GM03348 (cell line): ENCODE measurements around the gene ZNF77.
A peak's percentile ranks its signal among the peaks of the same experiment; 100 is the strongest.
"Not testable (repeated sequence)": the region's sequence is repeated elsewhere in the genome, so short reads cannot be mapped to it uniquely, and the experiment has no call there.

Experiments
- DNase-seq: peaks from one replicate; pipeline ENCODE4 v3.0.0; 2012; ENCODE audit warnings: low spot score

Gene ZNF77

GRCh38 chr19:2970201-2970835 lies 25.5 kb upstream of the ZNF77 start:
- DNase-seq, result no peak

- DNase-seq, result no peak
These were observed 24.3 kb upstream of the ZNF77 start for GRCh38 chr19:2969104-2969504.

GRCh38 chr19:2967972-2968371 lies 23.2 kb upstream of the ZNF77 start:
- no peak for DNase-seq

GRCh38 chr19:2964874-2965273 lies 20.1 kb upstream of the ZNF77 start:
- DNase-seq, result no peak

- not testable (repeated sequence) for DNase-seq
These were observed 18.9 kb upstream of the ZNF77 start for GRCh38 chr19:2963631-2964030.

- DNase-seq, result no peak
These were observed 18.4 kb upstream of the ZNF77 start for GRCh38 chr19:2963122-2963521.

- DNase-seq, result peak; percentile 80
These were observed 17.4 kb upstream of the ZNF77 start for GRCh38 chr19:2962018-2962670.

- DNase-seq, result no peak
These were observed 15.3 kb upstream of the ZNF77 start for GRCh38 chr19:2960120-2960519.

GRCh38 chr19:2957160-2957559 lies 12.4 kb upstream of the ZNF77 start:
- DNase-seq, result no peak

- DNase-seq, result peak; percentile 27
These were observed 8.2 kb upstream of the ZNF77 start for GRCh38 chr19:2952953-2953481.

- peak; percentile 98 for DNase-seq
These were observed 5.7 kb upstream of the ZNF77 start for GRCh38 chr19:2950286-2951124.

- no peak for DNase-seq
These were observed 5.1 kb upstream of the ZNF77 start for GRCh38 chr19:2949939-2950285.

GRCh38 chr19:2945575-2946184 lies 909 bp upstream of the ZNF77 start:
- no peak for DNase-seq

- DNase-seq, result no peak
These were observed 382 bp downstream of the ZNF77 start for GRCh38 chr19:2944403-2944774.

- no peak for DNase-seq
These were observed 1.7 kb downstream of the ZNF77 start for GRCh38 chr19:2942928-2943640.

GRCh38 chr19:2935863-2936262 lies 8.9 kb downstream of the ZNF77 start:
- not testable (repeated sequence) for DNase-seq

- DNase-seq, result no peak
These were observed 11.3 kb downstream of the ZNF77 start for GRCh38 chr19:2933490-2933910.

GRCh38 chr19:2927032-2927430 lies 17.7 kb downstream of the ZNF77 start:
- no peak for DNase-seq

GRCh38 chr19:2926341-2927031 lies 18.3 kb downstream of the ZNF77 start:
- no peak for DNase-seq

GRCh38 chr19:2923510-2923909 lies 21.3 kb downstream of the ZNF77 start:
- peak; percentile 72 for DNase-seq

GRCh38 chr19:2922987-2923386 lies 21.8 kb downstream of the ZNF77 start:
- no peak for DNase-seq
